Kidney epithelial cell (primary cell): ENCODE data around the gene NPHP1. TPM values are rescaled to one million over a fixed set of nuclear protein-coding genes. Genes with fewer than 3 reads are reported as not detected.

Experiments used
- DNase-seq: peaks from one replicate; pipeline ENCODE4 v3.0.0-alpha.2; 2010; ENCODE audit warnings: low read depth
- H3K27me3 ChIP-seq: 2 replicates; pipeline ENCODE4 v1.6.0; 2011; ENCODE audit warnings: low read length; ENCODE audit not compliant: control insufficient read depth, insufficient read depth
- H3K36me3 ChIP-seq: 2 replicates; pipeline ENCODE4 v1.5.1; 2011; ENCODE audit warnings: low read length; ENCODE audit not compliant: control insufficient read depth, insufficient read depth
- H3K4me3 ChIP-seq: 2 replicates; pipeline ENCODE4 v1.5.1; 2011; ENCODE audit warnings: low read depth, mild to moderate bottlenecking, control low read depth, low read length
- total RNA-seq: library from RNA; depleted of rRNA; stranded (reverse); fragments of >200 nt; gene quantifications from 2 replicates; pipeline ENCODE4 v1.2.3, GENCODE V29; 2015
- TF ChIP-seq, protein P1 (sequence below): IDR thresholded peaks from 2 replicates; pipeline ENCODE4 v1.5.1; 2011; ENCODE audit warnings: mild to moderate bottlenecking, moderate library complexity, low read length, control low read depth, inconsistent platforms; ENCODE audit not compliant: insufficient read depth, poor library complexity, severe bottlenecking

Gene NPHP1
- total RNA-seq, 1 donor from 2014 or later, result 2.5 TPM

DNA sequence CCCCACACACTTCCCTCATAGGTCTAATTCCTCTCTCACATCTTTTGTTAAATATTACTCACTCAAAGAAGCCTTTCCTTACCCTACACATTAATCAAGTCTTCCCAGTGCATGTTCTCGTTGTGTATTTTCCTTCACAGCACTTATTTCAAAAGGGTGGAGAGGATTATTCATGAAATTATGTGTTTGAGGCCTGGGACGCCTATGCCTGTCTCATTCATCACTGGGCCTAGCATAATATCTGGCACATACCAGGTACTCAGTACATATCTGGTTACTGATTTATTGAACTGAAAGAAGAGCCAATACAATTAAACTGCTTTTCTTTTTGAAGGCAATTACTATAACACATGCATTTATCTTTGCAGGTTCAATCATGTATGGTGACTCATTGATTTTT, 74.1 kb downstream of the NPHP1 start:
- H3K36me3 ChIP-seq, result no peaks in the 10 kb centered on the region
- H3K27me3 ChIP-seq, result no peaks in the 10 kb centered on the region
- no peak overlapping the region for H3K4me3 ChIP-seq
- DNase-seq, result no peak
- TF ChIP-seq, protein P1, sequence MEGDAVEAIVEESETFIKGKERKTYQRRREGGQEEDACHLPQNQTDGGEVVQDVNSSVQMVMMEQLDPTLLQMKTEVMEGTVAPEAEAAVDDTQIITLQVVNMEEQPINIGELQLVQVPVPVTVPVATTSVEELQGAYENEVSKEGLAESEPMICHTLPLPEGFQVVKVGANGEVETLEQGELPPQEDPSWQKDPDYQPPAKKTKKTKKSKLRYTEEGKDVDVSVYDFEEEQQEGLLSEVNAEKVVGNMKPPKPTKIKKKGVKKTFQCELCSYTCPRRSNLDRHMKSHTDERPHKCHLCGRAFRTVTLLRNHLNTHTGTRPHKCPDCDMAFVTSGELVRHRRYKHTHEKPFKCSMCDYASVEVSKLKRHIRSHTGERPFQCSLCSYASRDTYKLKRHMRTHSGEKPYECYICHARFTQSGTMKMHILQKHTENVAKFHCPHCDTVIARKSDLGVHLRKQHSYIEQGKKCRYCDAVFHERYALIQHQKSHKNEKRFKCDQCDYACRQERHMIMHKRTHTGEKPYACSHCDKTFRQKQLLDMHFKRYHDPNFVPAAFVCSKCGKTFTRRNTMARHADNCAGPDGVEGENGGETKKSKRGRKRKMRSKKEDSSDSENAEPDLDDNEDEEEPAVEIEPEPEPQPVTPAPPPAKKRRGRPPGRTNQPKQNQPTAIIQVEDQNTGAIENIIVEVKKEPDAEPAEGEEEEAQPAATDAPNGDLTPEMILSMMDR, result no peak

DNA sequence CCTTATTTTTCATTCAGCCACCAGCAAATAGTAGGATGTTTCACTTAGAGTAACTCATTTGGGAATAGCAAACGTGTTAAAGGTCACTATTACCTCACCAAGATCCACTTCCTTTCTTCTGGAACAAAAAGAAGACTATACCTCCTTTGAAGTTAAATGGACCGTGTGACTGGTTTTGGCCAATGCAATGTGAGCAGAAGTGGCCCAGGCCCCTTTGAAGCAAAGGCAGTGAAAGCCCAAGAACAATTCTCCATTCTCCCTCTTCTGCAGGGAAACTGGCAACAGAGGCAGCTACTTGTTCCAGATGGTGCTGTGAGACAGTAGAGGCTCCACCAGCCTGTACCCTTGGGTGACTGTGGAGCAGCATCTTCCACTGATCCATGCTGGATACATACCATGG, 77.9 kb downstream of the NPHP1 start:
- no peak for DNase-seq
- no peak overlapping the region for H3K4me3 ChIP-seq
- TF ChIP-seq, protein P1, result no peak
- H3K36me3 ChIP-seq, result no peaks in the 10 kb centered on the region
- no peaks in the 10 kb centered on the region for H3K27me3 ChIP-seq

DNA sequence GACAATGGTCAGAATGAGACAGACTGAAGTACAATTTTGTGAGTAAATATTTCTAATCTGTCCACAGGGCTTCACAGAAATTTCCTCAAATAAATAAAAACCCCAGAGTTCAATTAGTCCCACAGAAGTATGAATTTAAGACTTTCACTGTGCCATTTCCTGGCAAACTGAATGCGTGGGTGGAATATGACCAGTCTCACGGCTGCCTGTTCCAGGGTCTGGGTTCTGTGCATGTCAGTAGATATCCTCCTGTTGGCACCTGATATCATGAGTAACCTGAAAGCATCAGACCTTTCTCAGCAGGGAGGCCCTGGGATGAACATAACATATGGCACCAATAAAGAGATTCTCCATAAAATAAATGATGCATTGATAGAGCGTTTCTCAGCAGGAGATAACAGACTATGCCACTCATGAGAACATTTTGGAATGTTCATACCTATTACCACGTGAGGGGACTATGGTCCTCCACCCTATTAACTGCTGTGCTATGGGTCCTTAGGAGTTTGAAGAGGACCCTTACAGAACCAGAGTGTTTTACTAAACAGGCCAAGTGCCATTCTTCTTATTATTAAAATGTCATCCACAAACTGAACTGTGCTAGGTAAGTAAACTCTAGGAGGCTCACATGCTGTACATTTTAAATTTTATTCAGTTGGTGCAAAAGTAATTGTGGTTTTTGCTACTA, 78.6 kb downstream of the NPHP1 start:
- H3K27me3 ChIP-seq, result no peaks in the 10 kb centered on the region
- DNase-seq, result no peak
- TF ChIP-seq, protein P1, result no peak

DNA sequence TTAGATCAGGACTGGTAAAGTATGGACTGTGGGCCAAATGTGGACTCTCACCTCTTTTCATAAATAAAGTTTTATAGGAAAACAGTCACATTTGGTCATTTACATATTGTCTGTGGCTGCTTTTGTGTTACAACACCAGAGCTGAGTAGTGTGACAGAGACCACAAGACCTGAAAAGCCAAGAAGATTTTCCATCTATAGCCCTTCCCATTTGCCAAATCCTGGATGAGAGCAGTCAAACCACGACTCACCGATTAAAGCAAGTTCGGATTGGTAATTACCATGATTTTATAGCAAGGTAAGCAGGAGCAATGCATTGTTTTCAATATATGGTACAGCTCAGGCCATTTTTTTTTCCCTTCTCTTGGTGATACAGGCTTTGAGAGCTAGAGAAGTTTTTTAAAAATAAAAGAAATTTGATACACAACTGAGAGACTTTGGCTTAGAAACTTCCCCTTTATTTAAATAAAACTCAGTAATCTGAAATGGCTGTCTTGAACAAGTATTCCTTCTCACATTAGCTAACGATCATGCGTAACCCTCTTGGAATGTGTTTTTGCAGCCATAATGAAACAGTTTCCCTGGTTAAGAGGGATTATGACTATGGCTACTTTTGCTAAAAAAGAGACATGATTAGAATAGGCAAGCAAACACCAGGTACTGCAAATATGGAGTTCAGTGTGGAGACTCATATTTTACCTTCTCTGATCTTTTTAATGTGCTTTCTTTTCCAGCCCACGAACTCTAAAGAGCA, 79.7 kb downstream of the NPHP1 start:
- DNase-seq, result no peak
- no peak overlapping the region for H3K4me3 ChIP-seq
- H3K27me3 ChIP-seq, result no peaks in the 10 kb centered on the region
- TF ChIP-seq, protein P1, result no peak
- no peaks in the 10 kb centered on the region for H3K36me3 ChIP-seq

More for the DNA sequence above, 78.6 kb downstream of the NPHP1 start:
- Histone ChIP-seq H3K36me3 (no peaks in the 10 kb centered on the region), H3K4me3 (no peak overlapping the region)

DNA sequence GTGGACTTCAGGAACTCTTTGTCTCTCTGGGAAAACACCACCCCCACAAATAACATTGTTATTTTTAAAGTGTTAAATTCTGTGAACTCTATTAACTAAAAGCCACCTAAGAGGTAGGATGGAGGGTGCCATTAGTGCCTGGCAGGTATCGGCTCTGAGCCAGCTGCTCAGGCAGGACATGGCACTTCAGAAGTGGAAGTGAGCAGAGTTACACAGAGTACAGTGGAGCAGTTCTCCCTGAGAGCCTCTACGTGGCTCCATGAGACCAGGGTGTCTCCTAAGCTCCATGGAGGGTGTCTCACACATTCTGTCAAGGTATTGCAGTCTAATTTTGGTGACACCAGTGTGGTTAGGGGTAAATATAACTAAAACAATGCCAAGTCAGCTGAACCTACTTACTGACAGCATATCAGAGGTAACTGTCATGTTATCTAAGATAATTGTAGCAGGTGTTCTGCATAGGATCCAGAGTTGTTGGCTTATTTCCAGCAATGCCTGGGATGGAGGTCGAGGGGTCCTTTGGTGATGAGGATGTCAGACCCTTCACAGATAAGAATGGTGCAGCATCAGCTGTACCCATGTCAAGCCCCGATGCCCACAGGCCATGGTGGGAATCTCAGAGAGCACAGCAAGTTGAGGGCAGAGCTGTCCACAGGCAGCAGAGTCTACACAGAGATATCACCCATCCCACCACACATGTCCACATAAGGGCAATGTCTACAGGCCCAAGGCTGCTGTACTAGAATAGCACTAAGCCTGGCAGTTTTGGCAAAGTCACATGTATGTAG, 80.6 kb downstream of the NPHP1 start:
- TF ChIP-seq, protein P1, result no peak
- H3K27me3 ChIP-seq, result no peaks in the 10 kb centered on the region
- H3K36me3 ChIP-seq, result no peaks in the 10 kb centered on the region
- no peak overlapping the region for H3K4me3 ChIP-seq
- DNase-seq, result no peak
